ENCODE measurements around the gene RNU4-1.
"Not testable (repeated sequence)": the region's sequence is repeated elsewhere in the genome, so short reads cannot be mapped to it uniquely, and the experiment has no call there.

The RNU4-1 gene

DNA sequence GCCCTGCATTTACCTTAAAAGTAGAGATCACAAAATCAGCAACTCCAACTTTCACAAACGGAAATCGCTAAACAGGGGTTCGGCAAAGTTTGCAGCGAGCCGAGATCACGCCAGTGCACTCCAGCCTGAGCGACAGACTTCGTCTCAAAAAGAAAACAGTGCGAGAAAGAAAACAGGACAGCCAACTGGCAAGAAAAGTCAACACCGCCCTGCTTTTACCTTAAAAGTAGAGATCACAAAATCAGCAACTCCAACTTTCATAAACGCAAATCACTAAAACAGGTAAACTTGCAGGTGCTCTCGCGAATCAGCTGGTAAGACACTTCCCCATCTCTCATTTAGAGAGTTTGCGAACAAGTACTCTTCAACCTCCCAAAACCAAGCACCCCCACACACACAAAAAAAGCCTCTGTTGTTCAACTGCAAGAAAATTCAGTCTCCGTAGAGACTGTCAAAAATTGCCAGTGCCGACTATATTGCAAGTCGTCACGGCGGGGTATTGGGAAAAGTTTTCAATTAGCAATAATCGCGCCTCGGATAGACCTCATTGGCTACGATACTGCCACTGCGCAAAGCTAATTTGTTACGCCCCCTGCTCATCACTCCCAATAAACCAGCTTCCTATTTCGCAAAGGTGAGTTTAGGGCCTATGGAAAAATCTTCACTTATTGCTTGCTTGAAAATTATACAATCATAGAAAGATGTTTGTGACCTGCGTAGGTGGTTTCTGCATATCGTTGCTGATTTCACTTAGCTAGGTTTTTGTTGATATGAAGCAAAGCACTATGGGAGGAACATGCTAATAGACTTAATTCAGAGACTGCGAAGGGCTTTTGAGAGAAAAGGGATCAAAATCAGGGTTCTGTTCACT, at the start of gene RNU4-1:
RNU4-1 (minus strand) TSS at position 577 of the 871 bp plus-strand sequence.
- peak; percentile 66 to 69 for DNase-seq (ENCODE audit: low read depth in 2 of 2)

DNA sequence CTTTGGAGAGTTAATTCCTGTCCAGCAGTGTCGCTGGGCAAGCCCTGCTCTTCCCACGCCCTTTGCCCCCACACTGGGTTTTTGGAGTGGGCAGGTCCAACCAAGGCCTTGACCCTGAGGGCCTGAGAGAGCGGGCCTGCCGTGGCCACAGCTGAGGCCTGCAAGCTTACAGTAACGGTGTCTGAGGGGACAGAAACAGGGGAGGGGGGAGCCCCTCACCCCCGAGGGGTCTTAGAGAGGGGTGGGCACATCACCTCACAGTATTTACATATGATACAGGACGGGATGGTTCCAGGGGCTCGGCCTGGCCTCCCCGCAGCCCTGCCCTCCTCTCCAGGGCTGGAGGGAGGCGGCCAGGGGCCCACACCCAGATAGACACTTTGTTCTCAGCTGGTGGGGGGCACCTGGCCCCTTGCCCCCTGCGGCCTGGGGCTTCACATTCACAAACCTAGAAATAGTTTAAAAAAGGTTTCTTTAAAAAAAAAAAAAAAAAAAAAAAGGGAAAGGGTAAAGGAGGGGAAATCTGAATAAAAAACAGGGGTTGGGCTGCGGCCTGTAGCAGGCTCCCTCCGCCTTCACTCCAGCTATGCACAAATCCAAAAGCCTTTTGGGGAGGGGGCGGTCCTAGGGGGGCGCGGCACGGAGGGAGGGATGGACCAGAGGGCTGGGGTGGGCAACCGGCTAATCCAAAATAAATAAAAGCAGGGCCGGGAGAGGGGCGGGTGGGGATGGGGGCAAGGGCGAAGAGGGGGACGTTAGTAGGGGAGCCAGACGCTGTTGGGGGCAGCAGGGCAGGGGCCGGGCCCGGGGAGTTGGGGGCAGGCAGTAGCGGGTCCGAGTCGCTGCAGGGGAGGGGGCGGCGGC, 49.4 kb upstream of the RNU4-1 start:
- no peak for DNase-seq (ENCODE audit: low read depth in 2 of 2)

DNA sequence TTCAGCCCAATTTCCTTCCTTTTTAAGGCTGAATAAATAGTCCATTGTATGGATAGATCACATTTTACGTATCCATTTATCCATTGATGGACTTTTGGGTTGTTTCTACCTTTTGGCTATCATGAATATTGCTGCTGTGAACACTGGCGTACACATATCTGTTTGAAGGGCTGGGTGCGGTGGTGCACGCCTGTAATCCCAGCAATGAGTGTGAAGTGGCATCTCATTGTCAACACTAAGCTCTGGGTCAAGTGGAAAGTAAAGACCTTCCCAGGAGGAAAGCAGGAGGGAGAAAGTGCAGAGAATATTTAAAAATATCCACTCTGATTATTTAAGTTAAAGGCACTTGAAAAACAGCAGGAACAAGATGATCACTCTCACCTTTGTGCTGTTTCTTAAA, 46.2 kb upstream of the RNU4-1 start:
- no peak for DNase-seq (ENCODE audit: low read depth in 2 of 2)

DNA sequence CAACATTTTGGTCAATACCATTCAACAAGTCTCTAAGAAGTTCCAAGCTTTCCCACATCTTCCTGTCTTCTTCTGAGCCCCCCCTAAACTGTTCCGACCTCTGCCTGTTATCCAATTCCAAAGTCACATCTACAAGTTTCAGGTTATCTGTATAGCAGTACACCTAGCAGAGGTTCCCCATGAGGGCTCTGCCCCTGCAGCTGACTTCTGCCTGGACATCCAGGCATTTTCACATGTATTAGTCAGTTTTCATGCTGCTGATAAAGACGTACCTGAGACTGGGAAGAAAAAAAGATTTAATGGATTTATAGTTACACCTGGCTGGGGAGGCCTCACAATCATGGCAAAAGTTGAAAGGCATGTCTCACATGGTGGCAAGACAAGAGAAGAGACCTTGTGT, 44.7 kb upstream of the RNU4-1 start:
- no peak for DNase-seq (ENCODE audit: low read depth in 2 of 2)

DNA sequence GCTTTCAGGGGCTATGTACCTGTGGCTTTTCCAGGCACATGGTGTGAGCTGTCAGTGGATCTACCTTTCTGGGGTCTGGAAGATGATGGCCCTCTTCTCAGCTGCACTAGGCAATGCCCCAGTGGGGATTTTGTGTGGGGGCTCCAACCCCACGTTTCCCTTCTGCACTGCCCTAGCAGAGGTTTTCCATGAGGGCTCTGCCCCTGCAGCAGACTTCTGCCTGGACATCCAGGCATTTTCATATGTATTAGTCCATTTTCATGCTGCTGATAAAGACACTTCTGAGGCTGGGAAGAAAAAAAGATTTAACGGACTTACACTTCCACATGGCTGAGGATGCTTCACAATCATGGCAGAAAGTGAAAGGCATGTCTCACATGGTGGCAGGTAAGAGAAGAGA, 43.4 kb upstream of the RNU4-1 start:
- DNase-seq (ENCODE audit: low read depth in 2 of 2), result not testable (repeated sequence)

DNA sequence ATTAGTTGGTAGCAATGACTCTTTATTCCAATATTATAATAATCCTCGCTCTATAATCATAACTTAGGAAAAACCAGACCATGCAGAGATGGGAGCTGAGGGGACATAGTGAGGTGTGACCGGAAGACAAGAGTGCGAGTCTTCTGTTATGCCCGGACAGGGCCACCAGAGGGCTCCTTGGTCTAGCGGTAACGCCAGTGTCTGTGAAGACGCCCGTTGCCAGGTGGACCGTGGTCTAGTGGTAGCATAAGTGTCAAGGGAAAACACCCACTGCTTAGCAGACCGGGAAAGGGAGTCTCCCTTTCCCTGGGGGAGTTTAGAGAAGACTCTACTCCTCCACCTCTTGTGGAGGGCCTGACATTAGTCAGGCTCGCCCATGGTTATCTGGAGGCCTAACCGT, 42.4 kb upstream of the RNU4-1 start:
- peak in 1 of 2 donors; percentile 27 for DNase-seq (ENCODE audit: low read depth in 2 of 2)

DNA sequence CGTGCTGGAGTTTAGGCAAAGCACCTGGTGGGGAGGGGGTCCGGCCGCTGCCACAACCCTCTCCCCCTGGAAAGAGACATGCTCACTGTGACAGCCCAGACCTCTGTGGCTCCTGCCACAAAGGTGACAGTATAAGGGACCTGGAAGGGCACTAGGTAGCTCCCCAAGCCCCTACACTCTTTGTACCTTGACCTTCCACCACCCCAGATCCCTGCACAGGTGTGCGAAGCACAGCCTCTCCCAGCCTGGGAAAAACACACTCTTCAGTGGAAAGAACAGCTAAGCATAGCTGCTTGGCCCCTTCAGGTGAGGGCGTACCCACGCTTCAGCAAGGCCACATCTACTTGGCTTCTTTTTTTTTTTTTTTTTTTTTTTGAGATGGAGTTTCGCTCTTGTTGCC, 39.5 kb upstream of the RNU4-1 start:
- DNase-seq (ENCODE audit: low read depth in 2 of 2), result no peak

DNA sequence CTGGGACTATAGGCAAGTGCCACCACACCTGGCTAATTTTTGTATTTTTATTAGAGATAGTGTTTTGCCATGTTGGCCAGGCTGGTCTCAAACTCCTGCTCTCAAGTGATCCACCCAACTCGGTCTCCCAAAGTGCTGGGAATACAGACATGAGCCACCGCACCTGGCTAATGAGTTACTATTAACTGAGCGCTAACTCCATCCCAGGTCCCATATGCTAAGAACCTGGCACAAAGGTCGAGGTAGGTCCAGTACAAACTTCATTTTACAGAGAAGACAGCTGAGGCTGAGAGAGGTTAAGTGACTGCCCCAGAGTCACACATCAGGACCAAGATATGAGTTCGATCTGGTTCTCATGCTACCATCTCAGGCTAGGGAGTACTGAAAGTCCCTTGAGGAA, 39.0 kb upstream of the RNU4-1 start:
- DNase-seq (ENCODE audit: low read depth in 2 of 2), result no peak

DNA sequence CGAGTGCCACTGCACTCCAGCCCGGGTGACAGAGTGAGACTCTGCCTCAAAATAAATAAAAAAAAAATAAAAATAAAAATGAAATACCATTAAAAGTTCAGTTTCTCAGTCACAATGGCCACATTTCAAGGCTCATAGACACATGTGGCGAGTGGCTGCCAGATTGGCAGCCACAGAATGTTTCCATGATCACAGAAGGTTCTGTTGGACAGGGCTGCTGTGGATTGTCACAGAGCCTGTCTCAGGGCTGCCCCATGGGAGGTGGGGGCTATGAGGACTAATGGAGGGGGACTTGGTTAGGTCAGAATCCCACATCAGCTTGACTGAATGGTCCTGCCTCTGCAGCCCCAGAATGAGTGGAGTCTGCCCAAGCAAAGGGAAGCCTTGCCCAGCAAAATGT, 38.4 kb upstream of the RNU4-1 start:
- no peak for DNase-seq (ENCODE audit: low read depth in 2 of 2)

DNA sequence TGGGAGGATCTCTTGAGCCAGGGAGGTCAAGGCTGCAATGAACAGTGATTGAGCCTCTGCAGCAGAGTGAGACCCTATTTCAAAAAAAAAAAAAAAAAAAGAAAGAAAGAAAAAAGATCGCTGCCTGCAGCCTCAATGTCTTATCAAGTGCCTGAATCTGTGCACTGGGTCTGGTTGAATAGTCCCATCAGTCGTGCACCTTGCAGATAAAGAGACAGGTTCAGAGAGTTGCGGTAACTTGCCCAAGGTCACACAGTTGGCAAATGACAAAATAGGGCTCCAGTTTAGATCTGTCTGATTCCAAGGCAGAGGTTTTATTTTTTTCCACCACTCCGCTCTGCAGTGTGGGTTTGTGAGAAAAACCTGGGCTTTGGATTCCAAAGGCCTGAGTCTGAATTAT, 35.2 kb upstream of the RNU4-1 start:
- no peak for DNase-seq (ENCODE audit: low read depth in 2 of 2)

DNA sequence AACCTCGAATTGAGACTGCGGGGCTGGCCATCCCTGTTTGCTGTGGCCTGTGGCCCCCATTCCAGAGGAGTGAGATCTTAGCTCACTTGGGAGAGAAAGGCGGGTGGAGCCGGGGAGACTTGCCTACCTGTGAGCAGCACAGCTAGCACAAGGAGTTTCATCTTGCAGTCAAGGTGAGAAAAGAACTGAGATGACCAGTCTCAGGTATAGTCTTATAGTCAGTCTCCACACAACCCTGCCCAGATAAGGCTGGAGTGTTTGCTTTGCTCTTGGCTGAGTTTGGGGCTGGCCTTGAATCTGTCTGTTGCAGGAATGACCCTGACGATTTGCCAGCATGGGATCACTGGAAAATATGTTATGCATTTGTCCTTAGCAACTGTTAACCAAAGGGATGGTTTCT, 34.6 kb upstream of the RNU4-1 start, which contains the start of gene PLA2G1B:
PLA2G1B (minus strand) TSS at position 187 of the 400 bp plus-strand sequence; CDS start at position 161, 26 bp downstream.
- DNase-seq (ENCODE audit: low read depth in 2 of 2), result no peak

DNA sequence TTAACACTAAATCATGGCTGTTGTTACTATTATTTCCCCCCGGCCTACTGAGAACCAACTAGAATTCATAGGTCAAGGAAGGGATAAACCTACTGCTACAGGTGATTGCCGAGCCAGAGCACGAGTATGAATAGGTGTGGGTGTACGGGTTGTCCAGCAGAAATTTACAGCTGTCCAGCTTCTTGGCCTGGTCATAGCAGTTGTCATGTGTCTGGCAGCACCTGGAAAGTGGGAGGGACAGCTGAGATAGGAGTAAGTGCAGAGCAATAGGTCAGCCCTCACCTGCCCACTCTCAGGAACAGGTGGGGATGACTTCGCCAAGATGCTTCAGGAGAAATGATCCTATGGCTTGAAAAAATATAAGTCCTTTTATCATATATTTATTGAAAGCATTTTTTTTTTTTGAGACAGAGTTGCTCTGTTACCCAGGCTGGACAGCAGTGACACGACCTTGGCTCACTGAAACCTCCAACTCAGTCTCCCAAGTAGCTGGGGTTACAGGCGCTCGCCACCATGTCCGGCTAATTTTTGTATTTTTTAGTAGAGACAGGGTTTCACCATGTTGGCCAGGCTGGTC, 31.9 kb upstream of the RNU4-1 start:
- DNase-seq (ENCODE audit: low read depth in 2 of 2), result no peak

DNA sequence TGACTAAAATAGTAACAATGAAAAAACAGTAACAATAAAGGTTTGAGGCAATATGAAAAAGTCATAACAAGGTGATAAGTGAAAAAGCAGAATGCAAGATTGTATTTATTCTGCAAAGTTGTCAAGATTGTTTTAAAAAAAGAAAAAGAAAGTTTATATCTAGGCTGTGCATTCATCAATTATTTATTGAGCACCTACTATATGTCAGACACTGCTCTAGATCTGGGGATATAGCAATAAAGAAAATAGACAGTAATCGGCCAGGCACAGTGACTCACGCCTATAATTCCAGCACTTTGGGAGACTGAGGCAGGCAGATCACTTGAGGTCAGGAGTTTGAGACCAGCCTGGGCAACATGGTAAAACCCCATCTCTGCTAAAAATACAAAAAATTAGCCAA, 30.7 kb upstream of the RNU4-1 start:
- no peak for DNase-seq (ENCODE audit: low read depth in 2 of 2)

DNA sequence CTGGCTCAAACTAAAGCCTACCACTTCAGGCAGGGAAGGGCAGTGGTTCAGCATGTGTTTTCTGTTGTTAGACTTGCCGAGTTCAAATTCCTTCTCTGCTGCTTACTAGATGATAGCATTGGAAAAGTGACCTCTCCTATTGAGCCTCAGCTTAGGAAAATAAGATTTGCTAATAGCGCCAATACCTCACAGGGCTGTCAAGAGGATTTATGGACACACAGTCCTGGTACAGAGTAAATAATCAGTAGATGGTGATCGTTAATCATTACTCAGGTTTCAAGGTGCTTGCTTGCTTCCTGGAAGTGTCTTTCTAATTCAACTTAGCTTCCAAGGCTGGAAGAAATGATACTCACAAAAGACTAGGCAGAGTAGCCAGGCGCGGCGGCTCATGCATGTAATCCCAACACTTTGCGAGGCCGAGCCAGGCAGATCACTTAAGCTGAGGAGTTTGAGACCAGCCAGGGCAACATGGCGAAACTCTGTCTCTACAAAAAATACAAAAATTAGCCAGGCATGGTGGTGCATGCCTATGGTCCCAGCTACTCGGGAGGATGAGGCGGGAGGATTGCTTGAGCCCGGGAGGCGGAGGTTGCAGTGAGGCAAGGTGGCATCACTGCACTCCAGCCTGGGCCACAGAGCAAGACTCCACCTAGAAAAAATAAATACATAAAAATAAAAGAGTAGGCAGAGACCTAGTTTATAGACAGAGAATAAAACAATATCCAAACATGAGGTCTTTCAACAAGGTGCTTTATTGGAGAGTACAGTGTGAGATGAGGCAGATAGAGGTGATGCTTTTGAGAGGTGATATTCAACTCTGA, 28.6 kb upstream of the RNU4-1 start:
- DNase-seq (ENCODE audit: low read depth in 2 of 2), result no peak

DNA sequence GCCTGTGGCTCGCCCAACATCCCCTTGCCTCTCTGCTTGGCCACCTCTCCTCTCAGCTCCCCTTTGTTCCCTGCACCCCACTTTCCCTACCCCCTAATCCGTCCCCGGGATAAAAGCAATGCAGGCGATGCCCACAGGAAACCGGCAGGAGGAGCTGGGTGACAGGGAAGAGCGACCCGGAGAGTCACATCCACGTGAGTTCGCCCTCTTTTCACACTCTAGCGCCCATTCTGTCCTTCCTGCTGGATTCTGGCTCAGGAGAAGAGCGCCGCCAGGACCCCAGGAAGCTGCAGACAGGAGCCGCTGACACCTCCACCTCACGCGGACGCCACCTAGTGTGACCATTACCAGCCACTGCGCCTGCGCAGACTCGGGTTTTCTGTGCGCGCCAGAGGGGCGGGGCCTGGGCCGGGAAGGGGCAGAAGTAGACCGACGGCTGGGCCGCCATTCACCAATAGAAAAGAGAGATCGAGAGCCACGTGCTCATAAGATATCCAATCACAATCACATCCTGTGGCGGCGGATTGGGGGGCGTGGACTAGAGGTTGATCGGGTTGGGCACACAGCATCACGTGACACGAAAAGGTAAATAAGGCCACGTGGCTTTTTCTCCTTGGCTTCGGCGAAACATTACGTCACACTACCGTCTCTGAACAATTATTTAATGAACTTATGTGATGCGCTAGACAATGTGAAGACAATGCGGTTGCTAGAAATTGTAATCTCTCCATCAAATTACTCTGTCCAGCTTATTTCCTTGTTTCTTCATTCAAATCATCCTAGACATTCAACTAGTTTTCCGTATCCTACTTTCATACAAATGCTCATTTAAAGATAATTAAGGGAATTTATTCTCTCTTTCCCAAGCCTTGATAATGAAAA, 24.4 kb upstream of the RNU4-1 start:
- peak; percentile 99 to 100 for DNase-seq (ENCODE audit: low read depth in 2 of 2)

DNA sequence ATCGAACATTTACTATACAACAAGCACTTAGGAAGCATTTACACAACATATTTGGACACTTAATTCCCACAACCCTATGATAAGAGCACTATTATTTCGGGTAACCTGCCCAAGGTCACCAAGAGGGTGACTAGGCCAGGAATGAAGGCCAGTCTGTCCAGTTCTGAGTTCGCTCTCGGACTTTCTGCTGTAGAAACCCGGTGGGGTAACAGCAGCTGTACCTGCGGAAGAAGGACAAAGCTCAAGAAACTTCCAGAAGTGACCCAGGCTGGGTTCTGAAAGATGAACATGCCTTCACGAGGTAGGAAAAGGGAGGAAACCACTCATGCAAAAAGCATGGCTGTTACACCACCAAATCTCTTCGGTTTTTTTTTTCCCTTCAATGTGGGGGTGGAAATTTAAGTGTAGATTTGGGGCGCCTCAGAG, 23.8 kb upstream of the RNU4-1 start:
- no peak for DNase-seq (ENCODE audit: low read depth in 2 of 2)

DNA sequence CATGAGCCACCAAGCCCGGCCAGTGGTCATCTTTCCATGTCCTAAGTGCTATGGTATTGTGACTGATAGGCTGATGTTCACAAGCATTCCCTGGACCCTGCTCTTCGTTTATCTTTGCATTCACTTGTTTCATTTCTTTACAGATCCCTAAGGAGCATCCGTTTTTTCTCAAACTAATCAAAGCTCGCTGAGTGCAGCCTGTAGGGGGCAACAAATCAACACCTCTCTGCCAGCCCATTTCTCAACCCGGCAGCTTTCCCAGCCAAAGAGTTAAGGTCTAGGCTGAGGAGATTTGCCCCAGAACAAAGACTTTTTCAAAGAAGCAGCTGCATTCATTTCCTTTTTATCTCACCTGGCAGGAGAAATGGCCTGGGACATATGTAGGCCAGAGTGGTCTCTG, 21.2 kb upstream of the RNU4-1 start:
- no peak for DNase-seq (ENCODE audit: low read depth in 2 of 2)

DNA sequence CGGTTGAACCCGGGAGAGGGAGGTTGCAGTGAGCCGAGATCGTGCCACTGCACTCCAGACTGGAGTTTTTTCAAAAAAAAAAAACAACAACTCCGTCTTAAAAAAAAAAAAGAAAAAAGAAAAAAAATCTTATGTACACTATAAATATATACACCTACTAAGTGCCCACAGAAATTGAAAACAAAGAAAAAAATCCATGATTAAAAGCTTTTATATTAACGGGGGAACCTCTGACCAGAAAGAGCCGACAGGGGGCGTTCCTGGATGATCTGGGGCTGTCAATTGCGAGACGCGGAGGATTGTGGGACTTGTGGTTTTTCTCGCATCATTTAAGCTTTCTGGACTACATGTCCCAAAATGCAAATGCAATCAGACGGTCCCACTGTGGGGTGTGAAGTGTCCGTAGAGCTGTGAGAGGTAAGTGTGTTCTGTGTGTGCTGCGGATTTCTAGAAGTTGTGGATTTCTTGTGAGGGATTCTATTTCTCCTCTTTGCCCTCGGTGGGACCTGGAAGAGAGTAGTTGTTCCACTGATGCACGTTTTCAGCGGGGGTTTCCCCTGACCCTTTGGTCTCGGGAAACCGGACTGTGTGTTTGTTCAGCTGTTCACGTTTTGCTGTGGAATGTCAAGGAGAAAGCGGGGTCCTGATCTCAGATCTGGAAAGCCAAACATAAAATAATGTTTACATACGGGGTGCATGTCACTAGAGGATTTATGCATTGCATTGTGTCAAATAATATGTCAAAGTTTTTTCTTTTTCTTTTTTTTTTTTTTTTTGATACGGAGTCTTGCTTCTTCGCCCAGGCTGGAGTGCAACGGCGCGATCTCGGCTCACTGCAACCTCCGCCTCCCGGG, 9.2 kb upstream of the RNU4-1 start, which contains the start of gene SIRT4:
SIRT4 (plus strand) TSS at position 360 of the 854 bp plus-strand sequence. CDS start 1,241 bp downstream, outside the sequence.
- DNase-seq (ENCODE audit: low read depth in 2 of 2), result peak; percentile 80 to 85

DNA sequence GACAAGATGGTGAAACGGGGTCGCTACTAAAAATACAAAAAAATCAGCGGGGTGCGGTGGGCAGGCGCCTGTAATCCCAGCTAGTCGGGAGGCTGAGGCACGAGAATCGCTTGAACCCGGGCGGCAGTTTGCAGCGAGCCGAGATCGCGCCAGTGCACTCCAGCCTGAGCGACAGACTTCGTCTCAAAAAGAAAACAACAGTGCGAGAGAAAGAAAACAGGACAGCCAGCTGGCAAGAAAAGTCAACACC, 701 bp downstream of the RNU4-1 start:
- DNase-seq (ENCODE audit: low read depth in 2 of 2), result peak in 1 of 2 donors; percentile 24
